Activated naive CD4-positive, alpha-beta T cell treated with anti-CD3 and anti-CD28 coated beads, Interleukin-2, amount 50 U/mL, for 16 hours (primary cell): Measurements from ENCODE around the gene MTA1.

Experiments used
- DNase-seq: peaks from one replicate; pipeline ENCODE4 v3.0.0-alpha.2; 2020

Gene MTA1

DNA sequence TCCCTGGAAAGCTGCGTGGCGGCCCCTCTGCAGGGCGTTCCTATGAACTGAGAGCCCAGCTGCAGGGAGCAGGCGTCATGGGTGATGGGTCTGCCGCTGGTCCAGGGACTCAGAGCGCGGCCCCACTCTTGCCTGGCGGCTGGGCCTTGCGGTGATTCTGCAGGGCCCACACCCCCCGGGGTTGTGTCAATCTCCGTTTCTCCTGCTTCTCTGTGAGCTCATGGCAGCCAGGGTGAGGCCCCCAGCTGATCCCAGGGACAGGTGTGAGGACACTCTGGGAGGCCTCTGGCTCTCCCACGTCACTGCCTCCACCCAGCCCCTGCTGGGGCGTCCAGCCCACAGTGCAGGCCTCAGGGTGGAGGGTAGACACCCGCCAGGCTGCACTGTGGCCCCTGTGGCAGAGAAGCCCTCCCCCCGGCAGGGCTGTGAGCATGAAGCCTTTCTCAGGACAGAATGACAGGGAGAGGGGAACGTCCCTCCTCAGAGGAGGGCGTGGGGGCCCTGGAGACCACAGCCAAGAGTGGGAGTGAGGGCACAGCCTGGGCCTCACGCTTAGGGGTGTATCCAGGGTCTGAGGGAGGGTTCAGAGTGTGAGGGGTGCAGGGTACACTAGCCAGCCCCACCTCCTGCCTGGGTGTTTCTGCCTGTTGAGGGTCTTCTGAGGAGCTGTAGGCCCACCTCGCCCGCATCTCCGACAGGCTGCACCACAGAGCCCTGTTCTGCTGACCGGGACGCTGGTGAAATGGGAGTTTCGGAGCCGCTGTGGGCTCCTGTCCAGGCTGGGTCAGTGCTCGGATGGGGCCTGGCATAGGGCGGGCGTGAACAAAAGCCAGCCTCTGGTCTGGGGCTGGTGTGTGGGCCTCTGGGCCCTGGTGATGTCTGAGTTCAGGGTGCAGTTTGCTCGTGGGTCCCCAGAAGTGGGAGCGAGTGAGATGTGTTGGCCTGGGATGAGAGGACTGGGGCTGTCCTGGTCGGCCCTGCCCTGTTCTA lies 28.3 kb downstream of the MTA1 start:
- no peak for DNase-seq

DNA sequence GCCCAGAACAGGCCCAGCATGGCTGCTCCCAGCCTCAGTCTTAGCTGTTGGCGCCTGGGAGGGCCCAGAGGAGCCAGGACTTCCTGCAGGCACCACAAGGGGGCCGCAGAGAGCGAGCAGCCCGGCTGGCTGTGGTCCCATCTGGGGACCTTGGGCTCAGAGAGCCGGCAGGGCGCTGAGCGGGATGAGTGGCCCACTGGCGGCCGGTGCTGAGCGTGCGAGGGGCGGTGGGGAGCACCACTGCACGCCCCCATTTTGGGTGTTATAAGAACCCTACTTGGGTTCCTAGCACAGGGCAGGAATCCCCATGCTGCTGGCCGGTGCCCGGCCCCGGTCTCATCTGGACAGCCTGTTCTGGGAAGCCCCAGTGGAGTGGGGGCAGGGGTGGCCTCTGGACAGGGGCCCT lies 29.1 kb downstream of the MTA1 start:
- DNase-seq: peak; percentile 63

DNA sequence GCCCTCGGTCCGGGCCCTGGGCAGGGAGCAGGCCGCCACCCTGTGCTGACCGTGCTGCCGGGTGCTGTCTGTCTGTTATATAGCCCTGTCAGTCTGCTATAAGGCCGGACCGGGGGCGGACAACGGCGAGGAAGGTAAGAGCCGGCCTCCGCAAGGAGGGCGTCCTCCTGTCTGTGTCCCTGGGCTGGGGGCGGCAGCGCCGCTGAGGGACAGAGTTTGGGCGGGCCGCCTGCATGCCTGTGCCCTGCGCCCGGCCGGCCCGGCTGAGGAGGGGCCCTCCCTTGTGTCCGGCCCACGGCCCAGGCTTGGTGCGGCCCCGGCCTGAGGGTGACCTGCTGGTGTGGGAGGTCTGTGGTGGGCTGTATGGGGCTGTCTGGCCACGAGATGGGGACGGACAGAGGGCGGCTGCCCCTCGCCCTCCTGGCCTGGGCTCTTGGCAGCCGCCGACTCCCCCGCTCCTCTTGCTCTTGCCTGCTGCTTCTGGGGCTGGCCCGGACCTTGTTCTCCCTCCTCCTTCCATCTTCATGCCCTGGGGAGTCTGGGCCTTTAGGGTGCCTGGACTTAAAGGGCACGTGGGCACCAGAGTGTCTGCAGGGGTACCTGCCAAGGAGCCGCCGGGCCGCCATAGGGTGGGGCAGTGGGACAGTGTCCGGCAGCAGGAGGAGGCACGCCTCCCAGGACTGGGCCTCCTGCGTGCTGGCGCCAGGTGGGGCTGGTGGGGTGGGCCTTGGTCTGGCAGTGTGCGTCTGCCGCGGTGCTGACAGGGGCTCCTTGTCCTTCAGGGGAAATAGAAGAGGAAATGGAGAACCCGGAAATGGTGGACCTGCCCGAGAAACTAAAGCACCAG lies 29.9 kb downstream of the MTA1 start:
- DNase-seq: no peak

DNA sequence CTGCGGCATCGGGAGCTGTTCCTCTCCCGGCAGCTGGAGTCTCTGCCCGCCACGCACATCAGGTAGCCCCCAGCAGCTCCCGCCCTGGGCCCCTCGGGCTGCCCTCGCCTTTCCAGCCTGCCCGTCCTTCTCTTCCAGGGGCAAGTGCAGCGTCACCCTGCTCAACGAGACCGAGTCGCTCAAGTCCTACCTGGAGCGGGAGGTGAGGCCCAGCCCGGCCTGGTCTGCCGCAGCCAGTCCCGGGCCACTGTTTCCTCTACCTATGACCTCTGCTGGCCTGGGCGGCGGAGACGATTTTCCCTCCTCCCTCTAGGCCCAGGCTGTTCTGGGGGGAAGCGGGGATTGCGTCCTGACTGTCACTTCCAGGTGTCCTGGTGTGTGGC lies 30.5 kb downstream of the MTA1 start:
- DNase-seq: no peak

DNA sequence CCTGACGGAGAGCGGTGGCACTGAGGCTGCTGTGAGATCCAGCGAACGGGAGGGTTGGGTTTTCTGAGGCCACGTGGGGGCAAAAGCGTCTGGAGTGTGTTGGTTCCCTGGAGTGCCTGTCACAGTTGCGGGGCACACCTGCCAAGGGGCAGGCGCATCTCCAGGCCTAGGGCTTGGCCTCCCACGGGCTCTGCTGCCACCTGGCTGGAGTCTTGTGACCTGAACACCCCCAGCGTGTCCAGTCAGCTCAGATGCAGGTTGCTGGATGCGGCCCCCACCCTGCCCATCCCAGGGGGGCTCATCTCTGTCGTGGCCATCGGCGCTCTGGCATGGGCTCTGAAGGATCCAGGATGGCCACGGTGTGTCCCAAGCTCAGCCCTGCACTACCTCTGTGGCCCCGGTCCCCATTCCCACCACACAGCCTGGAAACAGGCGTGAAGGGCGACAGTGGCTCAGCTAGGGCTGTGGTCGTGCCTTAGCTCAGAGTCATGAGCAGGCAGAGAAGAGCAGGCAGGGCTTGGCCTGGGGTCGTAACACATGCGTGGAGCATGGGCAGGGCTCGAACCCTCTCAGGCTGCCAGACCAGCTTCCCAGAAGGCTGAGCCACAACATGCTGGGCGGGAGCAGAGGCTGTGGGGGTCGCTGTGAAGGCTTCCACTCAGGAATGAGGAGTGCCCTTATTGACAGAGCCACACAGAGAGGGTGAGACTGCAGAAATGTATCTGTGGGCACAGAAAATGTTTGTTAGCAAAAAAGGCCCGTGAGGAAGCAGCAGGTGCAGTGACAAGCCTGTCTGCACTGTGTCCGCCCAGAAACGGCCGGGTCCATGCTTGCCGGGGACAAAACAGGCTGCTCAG lies 31.5 kb downstream of the MTA1 start:
- no peak for DNase-seq

DNA sequence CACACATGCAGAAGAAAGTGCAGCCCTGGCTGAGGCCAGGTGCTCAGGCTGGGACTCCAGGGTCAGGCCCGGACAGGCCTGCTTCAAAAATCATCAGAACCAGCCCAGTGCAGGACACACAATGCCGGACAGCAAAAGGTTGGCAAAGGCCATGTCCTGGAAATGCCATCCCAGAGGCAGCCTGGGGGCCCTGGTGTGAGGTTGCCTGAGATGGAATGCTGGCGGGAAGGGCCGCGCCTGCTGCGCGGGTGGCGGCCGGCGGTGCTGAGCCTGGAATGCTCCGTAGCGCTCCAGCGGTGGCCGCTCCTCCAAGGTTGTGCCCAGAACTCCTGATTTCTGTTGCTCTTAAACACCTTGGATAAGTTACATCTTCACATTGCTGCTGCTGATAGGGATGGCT lies 33.3 kb downstream of the MTA1 start:
- DNase-seq: no peak

DNA sequence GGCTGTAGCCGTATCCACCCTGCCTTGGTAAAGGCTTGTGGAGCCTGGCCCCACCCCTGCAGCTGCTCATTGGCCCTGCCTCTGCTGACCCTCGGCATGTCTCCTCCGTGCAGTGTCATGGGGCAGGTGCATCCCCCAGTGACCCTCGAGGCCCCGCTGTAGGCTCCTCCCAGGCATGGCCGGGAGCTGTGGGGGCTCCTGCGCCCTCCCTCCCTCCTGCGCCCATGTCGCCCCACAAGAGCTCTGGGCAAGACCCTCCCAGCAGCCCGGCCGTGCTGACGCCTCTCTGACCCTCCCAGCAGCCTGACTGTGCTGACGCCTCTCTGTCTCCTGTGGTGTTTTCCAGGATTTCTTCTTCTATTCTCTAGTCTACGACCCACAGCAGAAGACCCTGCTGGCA lies 34.2 kb downstream of the MTA1 start:
- DNase-seq: no peak

DNA sequence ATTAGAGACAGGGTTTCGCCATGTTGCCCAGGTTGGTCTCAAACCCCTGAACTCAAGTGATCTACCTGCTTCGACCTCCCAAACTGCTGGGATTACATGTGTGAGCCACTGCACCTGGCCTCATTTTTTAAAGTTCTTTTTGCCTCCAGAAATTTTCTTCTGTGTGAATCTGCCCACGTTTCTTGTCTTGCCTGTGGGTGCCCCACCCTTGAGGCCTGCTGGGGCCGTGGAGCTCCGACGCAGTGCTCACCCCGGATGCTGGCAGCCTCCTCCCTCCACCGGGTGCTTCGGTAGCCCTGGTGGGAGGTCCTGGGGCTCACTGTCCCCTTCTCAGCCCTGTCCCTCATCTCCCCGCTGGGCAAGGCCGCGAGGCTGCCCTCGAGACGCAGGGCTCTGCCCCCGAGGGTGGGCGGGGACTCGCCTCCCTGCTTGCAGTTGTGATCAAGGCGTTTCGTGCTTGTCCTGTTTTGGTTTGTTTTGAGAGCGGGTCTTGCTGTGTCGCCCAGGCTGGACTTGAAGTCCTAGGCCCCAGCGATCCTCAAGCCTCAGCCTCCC lies 35.5 kb downstream of the MTA1 start:
- no peak for DNase-seq

DNA sequence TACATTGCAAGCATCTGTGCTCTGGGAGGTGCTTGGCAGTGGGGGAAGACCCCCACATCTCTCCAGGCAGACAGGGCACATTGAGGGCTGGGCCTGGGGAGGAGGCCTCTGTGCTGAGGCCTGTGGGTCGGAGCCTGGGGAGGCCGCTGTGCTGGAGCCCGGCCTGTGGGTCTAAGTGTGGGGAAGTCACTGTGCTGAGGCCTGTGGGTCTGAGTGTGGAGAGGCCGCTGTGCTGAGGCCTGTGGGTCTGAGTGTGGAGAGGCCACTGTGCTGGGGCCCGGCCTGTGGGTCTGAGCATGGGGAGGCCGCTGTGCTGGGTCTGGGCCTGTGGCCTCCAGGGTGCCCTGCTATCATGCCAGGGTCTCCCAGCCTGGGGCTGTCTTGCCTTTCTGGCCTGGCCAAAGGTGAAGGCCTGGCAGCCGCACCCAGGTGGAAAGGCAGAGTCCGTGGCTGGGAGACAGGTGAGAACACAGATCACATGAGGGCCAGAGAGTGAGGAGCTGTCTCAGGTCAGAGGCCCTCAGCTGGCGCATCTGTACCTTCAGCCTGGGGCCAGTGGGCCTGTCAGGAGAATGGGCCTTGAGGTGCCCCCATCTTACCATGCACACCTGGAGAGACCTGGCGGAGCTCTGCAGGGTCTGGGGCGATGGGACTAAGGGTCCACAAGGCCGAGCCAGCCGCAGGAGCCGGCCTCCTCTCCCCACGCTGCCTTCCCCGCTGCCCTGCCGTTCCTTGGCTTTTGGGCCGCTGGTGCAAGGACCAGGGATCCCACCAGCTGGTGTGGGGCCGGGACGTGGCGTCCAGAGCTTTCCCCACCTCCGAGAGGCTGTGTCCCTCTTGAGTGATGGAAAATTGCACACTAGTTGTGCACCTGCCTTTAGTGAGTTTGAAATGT lies 36.4 kb downstream of the MTA1 start:
- DNase-seq: no peak

DNA sequence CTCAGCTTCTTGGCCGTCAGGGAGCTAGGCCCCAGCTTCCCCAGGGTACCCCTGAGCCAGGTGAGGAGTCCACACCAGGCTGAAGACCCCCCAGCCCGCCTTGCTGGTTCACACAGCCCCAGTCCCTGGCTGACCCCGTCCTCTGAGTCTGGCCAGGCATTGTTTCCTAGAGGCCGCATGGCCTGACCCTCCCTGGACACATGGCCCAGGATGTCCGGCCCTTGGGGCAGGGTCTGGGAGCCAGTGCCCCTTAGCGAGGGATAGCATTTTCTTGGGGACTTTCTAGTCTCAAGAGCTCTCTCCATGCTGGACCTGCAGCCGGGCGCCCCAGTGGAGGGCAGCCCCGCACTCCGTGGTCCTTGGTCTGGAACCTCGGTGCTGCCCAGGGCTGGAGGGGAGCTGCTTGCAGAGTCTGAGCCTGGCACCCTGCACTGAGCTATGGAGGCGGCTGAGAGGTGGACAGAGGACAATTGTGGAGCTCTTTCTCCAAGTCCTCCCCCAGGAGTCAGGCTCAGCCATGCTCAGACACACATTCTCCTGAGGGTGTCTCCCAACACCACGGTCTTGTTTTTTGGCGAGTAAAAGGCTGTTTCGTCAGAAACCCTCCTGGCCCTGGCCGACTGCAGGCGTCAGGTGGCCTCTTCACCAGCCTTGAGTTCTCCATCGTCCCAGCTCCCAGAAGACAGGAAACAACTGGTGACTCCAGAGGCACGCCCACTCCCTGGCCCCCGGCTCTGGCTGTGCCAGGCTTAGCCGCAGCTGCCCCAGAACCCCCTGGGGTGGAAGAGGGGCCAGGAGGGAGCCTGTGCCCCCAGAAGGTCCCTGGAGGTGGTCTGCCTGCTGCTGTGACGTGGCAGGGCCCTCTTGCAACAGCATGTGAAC lies 37.4 kb downstream of the MTA1 start:
- no peak for DNase-seq

DNA sequence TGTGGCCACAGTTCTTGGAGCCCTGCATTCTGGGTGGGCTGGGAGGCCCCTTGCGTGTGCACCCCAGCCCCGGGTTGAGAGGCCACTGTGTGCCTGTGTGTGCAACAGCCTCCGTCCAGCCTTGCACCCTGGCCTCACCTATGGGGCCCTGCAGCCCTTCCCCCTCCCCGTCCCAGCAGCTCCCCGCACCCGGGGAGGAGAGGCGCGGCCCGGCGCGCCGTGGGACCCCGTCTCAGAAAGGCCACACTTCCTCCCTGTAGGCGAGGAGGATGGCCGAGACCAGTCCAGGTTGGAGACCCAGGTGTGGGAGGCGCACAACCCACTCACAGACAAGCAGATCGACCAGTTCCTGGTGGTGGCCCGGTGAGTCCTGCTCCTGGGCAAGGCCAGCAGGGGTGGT lies 38.4 kb downstream of the MTA1 start:
- no peak for DNase-seq

DNA sequence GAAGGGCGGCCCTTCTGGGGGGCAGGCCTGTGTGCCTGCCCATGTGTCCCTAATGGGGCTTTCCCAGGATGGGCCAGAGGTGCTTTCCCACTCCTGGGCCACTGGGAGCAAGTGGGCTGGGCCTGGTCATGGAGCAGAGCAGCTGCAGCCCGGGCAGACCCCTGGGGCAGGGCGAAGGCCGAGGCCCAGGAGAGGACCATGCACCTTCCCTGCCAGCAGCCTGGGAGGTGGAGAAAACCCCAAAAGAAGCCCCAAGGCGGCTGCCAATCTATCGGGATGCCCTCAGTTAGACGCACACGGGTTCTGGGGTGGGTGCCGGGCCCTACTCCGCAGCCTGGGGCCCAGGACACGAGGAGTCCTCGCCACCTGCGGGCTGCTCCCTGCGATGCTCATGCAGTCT lies 38.9 kb downstream of the MTA1 start:
- no peak for DNase-seq

DNA sequence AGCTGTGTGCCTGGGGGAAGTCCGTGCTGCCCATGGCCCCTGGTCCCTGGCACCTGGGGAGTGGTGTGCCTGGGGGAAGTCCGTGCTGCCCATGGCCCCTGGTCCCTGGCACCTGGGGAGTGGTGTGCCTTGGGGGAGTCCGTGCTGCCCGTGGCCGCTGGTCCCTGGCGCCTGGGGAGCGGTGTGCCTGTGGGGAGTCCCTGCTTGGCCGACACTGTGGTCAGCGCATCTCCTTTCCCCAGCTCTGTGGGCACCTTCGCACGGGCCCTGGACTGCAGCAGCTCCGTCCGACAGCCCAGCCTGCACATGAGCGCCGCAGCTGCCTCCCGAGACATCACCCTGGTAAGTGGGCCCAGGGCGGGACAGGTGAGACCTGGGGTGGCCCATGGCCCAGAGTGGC lies 40.5 kb downstream of the MTA1 start:
- DNase-seq: no peak

DNA sequence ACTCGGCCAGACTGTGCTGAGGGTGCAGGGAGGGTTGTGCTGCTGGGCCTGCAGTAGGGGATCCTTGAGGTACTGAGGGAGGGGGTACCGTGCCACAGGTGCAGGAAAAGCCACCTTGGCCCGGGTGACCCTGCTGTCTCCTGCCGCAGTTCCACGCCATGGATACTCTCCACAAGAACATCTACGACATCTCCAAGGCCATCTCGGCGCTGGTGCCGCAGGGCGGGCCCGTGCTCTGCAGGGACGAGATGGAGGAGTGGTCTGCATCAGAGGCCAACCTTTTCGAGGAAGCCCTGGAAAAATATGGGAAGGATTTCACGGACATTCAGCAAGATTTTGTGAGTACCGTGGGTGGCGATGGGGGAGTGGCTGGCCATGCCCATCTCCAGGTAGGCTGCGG lies 41.0 kb downstream of the MTA1 start:
- DNase-seq: no peak

DNA sequence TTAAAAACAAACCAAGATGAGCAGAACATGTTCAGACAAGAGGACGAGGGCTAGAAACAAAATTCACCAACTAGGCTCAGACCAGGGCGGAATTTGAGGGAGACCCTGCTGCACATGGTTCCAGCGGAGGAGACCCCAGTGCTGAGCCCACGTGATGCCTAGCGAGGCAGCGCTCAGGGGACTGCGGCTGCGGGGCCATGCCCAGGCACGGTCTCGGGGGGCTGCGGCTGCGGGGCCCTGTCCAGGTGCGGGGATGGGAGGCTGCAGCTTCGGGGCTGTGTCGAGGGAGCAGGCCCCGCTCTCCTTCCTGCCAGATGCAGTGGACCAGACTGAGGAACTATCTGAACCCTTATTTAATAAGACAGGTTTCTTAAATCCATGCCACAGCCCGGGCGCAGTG lies 42.3 kb downstream of the MTA1 start:
- no peak for DNase-seq

DNA sequence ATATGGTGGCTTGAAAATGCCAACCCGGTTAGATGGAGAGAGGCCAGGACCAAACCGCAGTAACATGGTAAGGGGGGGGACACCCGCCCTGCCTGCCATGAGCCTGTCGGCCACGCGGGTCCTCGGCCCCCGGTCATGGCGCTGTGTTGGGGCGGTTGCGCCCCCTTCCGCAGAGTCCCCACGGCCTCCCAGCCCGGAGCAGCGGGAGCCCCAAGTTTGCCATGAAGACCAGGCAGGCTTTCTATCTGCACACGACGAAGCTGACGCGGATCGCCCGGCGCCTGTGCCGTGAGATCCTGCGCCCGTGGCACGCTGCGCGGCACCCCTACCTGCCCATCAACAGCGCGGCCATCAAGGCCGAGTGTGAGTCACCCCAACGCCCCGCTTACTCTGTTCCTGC lies 44.9 kb downstream of the MTA1 start:
- no peak for DNase-seq

DNA sequence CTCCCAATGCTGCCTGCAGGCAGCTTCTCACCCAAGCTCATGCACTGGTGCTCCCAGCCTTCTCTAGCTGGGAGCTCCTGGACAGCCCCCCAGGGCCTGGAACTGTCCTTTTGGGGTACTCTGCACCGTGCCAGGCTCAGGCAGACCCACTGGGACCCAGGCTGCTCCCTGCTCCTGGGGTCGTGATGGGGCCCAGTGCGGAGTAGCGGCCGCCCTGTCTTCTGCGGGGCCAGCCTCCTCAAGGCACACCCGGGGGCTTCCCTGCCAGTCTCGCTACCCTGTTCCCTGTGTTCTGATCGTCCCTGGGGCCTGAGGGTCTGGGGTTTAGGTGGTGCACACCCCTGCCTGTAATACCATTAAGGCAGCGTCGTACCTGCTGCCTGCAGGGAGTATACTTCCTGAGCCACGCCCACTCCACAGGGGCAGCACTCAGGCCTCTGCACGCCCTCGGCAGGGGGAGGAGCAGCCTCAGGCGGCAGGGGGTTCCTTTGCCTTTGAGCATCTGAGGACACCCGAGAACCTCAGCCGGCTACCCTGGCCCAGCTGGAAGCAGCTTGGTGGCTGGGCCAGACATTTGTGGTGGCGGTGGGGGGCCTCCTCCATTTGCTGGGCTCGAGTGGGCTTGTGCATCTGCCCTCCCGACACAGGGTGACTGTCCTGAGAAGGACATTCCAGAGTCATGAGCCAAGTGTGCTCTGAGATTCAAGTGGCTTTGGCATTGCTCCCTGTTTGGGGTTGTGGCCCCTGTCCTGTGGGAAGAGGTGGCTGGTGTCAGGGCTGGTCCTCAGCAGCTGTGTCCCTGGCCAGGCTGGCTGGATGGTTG lies 45.8 kb downstream of the MTA1 start:
- no peak for DNase-seq

DNA sequence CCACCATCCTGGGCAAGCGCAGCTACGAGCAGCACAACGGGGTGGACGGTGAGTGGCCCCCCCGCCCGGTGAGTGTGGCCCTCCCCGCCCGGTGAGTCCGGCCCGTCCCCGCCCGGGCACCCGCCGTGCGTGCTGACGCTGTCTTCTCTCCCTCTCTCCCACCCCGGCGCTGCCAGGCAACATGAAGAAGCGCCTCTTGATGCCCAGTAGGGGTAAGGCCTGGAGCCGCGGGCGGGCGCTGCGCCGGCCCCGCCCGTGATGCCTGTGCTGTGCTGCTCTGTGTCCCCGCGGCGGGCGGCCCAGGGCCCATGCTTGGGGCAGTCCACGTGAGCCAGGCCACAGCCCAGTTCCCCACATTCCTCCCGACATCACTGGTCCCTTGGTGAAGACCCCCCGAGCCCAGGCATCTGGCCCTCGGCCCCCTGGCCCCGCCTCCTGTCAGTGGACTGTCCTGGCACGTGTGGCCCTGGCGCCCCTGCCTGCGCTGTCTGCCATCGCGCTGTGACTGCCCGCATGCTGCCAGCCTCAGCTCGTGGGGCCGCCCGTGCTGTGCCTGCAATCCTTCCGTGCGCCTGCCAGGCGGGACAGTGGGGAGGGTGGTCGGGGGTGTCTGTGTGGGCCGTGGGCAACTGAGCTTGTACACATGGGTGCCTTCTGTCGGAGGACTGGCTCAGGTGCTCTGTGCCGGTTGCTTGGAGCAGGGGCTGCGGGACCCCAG lies 47.1 kb downstream of the MTA1 start:
- no peak for DNase-seq
